HG02970 (cell line): ENCODE data around the gene RPRD1B.

ENCODE experiments used
- ATAC-seq: cut with Tn5 transposase; IDR thresholded peaks from one replicate; pipeline ENCODE4 v1.9.1; 2021; ENCODE audit warnings: mild to moderate bottlenecking, moderate library complexity, moderate number of reproducible peaks; ENCODE audit not compliant: unreplicated experiment, low FRiP score

RPRD1B gene, protein sequence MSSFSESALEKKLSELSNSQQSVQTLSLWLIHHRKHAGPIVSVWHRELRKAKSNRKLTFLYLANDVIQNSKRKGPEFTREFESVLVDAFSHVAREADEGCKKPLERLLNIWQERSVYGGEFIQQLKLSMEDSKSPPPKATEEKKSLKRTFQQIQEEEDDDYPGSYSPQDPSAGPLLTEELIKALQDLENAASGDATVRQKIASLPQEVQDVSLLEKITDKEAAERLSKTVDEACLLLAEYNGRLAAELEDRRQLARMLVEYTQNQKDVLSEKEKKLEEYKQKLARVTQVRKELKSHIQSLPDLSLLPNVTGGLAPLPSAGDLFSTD

DNA sequence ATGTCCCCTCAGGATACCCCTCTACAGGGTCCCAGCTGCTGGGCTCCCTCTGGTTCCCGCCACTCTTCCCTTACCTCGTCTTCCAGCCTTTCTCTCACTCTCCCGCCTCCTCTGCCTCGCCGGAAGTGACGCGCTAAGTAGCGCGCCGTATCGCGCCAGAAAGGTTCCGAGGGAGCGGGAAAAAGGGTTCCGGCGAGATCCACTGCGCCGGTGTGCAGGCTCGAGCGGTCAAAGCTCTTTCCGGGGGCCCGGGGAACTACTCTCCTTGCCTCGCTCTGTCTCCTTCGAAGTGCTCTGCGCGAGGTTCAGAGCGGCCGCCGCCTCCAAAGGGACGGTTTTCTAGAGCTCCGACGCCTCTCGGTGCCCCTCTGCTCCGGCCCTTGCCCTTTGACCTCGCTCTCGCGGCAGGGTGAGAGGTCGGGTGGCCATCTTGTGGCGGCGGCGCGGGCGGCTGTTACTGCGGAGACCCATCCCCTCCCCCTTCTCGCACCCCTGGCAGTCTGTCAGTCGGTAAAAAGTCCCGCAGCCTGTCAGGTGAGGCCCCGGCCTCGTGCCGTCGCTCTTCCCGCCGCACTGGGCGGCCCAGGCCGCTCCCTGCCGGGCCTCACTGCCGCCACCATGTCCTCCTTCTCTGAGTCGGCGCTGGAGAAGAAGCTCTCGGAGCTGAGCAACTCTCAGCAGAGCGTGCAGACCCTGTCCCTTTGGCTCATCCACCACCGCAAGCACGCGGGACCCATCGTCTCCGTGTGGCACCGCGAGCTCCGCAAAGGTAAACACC, at the start of gene RPRD1B, which contains the start of gene TTI1:
Gene RPRD1B (plus strand): TSS at position 417 of the 778 bp plus-strand sequence. CDS start 202 bp downstream, at position 619.
Gene TTI1 (minus strand): TSS at position 127 of the 778 bp plus-strand sequence. CDS start 19,640 bp downstream, outside the sequence.
- ATAC-seq = peak; percentile 83

DNA sequence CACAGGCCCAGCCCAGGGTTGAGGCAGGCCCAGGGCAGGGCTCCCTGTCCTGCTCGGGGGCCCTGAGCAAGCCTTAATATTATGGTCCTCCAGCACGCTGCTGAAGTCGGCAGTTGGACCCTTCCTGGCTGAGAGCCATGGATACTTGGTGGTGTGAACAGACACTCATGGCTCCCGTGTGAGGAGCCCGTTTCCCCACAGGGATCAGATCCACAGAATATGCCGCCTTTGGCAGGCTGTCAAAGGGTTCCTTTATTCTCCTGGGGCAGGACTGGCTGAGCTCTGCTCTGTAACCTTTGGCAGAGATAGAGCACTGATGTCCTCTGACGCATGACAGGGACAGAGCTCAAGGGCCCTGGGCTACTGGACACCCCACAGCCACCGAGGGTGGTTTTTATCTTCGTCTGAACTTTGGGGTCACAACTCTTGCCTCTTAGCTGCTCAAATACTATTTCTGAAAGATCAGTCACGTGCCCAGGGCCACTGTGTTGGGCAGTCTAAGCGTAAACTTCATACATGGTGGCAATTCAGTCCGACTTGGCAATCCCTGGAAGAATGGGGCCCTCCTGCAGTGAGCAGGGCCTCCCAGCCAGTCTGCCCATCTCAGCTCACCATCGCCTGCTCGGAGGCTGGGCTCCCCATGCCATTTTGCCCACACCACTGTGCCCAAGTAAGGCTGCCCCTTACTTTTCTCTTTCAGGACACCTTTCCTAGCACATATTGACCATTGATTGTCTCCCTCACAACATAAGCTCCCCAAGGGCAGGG, 49.3 kb upstream of the RPRD1B start:
- no peak for ATAC-seq

GRCh38 chr20:37986044-37986858, 47.3 kb upstream of the RPRD1B start:
- no peak for ATAC-seq

- no peak for ATAC-seq
These were observed 46.5 kb upstream of the RPRD1B start for GRCh38 chr20:37986873-37987601.

DNA sequence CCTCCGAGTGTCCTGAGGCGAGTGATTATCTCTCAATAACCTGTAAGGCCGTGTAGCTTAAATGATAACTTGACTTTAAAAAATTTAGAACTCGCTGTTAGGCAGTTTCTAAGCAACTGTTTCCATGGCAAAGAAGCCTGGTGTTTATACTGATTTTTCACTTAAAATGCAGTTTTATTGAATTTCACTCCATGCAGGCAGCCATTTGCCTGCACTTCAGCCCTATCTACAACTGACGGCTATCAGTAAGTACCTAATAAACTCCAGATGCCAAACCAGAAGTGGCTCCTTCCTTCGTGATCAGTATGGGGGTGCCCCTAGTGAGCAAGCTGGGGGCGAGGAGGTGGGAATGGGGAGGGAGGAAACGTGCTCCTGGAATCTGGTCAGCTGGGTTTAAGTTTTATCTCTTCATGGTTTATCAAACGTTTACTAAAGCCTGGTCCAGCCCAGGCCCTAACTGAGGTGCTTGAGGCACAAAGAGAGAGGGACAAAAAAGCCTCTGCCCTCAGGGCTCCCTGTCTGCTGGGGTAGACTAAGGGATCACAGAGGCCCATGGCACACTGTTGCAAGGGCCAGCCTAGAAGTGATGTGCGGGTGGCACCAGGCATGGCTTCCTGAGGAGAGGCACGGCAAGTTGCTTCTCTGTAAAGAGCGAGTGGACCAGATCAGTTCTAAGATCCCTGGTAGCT, 45.8 kb upstream of the RPRD1B start:
- no peak for ATAC-seq

DNA sequence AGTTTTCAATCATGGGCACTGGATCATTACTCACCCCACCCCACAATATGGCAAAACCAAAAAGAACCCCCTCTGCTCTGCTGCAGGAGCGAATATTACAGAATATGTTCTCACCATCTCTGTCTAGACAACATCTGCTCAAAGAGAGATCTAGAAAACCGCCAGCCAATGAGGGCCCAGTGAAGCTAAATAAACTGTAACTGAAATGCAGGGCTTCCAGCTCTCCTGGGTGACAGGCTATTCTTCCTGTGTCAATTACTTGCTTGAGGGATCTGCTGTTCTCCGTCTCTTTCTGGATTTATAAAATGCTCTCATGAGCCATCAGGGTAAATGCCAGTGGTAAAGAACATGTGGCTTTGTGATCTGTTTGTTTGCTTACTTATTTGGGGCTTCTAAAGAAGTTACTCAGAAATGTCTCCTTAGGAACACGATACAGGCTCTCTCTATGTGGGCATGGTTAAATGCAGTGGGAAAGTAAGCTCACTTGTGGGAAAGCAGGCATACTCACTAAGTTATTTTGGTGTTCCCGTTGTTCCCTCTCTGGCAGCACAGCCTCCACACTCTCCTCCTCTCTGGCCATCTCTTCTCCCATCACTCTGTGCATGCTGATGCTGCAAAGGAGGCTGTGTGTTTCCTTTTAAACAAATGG, 45.1 kb upstream of the RPRD1B start:
- no peak for ATAC-seq

GRCh38 chr20:37989601-37990295, 43.8 kb upstream of the RPRD1B start:
- no peak for ATAC-seq

DNA sequence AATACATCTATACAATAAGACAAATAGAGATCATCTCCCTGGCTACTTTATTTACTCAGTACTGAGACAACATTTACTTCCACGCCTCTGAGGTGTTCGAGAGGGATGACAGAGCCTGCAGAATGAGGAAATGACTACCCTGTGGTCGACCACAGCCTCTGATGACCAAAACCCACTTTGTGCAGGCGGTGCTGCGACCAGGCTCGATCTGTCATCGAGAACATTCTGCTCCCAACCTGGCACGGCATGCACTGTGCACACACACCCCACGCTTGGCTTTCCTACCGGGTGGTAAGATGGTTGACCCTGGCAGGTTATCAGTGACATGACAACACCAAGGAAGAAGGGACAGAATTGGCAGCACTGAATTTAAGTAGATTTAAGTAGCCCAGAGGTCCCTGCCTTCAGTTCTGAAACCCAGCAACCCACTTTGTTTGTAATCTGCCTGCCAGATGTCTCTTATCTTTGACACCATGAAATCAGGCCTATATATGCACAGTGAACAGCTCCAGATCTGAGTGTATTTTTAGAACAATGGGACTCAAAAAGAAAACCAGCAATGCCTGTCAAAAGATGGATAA, 42.9 kb upstream of the RPRD1B start:
- peak; percentile 78 for ATAC-seq

DNA sequence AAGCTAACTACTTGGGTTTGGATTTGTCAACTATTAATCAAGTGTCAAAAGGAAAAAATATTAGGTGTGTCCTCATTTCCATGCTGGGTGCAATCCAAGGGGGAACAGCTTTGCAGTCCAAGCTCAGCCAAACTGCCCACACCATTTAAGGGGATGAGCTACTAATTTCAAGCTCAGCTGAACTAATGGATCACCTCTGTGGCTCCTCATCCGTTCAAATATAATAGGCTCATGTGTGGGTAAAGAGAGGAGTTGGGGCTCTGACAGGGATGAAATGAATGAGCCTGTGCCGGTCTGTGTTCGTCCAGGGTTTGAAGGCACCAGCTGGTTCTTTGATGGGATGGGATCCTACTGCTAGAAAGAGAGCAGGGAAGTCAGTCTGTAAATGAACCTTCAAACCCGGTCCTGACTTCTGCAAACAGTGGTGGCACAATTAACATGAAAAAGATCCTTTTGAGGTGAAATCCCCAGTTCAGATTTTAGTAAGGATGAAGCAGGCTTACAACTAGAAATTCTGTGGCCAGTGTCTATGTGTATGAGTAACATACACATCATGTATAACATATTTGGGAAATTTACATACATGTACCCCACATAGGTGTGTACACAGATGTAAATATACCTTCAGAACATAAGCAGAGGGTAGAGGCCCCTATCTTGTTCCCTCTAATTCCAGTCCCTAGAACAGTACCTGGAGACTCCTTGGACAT, 42.2 kb upstream of the RPRD1B start:
- no peak for ATAC-seq

DNA sequence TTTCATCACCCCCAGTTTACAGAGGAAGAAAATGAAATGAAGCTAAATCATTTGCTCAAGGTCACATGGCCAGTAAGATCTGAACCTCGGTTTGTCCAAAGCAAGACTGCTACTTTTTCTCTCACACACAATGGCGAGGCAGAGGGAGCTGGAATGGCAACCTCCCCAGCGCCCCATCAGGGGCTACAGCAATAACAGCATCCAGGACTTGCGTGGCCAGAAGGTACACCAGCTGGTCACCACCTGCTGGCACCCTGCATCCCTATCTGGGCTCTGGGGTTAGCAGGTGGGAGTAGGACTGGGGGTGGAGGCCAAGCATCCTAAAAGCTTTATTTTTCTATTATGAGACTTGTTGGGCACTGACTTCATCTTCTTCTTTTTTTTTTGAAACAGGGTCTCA, 41.6 kb upstream of the RPRD1B start:
- ATAC-seq = no peak

- no peak for ATAC-seq
These were observed 40.6 kb upstream of the RPRD1B start for GRCh38 chr20:37992802-37993409.

DNA sequence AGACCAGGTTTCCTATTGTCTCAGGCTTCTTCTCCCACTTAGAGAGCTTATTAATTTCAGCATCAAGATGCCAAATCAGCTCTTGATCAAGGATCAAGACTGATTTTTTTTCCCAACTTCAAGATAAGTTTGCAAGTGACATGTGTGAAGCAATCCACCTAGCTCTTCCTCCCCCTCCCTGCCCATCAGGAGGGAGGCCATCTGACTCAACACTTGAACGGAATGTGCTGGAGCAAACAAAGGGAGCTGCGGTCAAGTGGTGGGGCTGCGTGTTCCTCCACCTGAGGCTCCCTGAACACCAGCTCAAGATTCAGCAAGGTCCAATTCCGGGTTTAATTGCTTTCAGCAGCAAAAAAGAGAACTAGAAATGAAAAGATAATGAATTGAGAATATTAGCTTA, 39.0 kb upstream of the RPRD1B start:
- ATAC-seq = no peak

GRCh38 chr20:37995856-37996605, 37.5 kb upstream of the RPRD1B start:
- ATAC-seq = no peak

DNA sequence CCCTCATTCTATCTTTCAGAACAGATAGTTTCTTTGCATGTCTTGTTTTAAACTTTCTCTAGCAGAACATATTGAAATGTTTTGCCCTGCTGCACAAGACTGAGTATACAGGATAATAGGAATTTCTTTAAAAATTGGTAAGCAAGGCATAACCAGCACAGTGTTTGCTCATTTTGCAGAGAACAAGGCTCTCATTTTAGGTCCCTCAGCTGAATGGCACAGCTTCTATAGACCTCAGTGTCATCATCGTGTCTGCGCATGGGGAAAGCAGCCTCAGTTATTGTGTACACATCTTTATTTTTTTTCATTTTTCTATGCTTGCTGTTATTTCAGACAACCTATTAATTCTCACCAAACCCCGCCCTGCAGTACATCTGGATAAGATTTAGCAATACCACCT, 36.0 kb upstream of the RPRD1B start:
- no peak for ATAC-seq

GRCh38 chr20:37999526-38000263, 33.9 kb upstream of the RPRD1B start:
- ATAC-seq = no peak
